LHCN-M2 (cell line): Measurements from ENCODE around the gene HOXA7. TPM values are rescaled to one million over a fixed set of nuclear protein-coding genes. Genes with fewer than 3 reads are reported as not detected.

Experiments
- DNase-seq: peaks from one replicate; pipeline ENCODE4 v3.0.0-alpha.2; 2012; ENCODE audit warnings: low read depth
- total RNA-seq: library from RNA; depleted of rRNA; stranded (reverse); fragments of >200 nt; gene quantifications from 2 replicates; pipeline ENCODE4 v1.2.3, GENCODE V29; 2014; rRNA removed

The HOXA7 gene
- total RNA-seq, 1 experiment from 2014 or later: 8.3 TPM

GRCh38 chr7:27107391-27108381 lies 48.8 kb downstream of the HOXA7 start:
- no peak for DNase-seq

- DNase-seq: no peak
Measured at GRCh38 chr7:27106901-27107240, 49.6 kb downstream of the HOXA7 start.

DNA sequence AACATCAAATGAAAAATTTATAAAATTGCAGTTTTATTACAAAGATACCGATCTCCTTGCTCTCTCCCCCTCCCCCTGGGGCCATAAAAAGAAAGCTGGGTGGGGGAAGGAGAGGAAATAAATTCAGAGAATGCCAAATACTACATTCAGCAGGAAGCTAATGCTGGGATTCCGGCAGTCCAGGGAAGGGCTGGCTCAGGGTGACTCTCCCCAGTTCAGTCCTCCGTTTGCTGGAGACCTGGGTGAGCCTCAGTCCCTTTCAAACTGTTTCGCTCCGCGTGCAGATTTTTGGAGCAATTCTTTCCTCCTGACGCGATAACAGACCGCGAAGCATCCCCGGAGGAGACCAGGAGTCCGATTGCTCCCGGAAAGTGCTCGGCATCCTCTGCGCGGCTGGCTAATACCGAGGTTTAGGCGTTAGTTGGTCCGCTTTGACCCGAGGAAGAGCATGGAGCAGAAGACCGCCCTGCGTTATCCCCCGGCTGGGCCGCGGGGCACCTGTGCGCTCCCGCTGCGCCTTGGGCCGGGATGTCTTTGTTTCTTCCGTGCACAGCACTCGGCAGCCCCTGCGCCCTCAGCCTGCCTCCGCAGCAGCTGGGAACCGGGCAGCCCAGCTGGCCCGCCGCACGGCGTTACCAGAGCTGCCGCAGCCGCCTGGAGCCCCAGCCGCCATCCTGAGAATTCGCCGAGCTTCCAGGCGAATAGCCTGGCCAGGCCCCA lies 50.1 kb downstream of the HOXA7 start:
- DNase-seq: peak; percentile 71

- no peak for DNase-seq
Measured at GRCh38 chr7:27105301-27106031, 51.0 kb downstream of the HOXA7 start.

DNA sequence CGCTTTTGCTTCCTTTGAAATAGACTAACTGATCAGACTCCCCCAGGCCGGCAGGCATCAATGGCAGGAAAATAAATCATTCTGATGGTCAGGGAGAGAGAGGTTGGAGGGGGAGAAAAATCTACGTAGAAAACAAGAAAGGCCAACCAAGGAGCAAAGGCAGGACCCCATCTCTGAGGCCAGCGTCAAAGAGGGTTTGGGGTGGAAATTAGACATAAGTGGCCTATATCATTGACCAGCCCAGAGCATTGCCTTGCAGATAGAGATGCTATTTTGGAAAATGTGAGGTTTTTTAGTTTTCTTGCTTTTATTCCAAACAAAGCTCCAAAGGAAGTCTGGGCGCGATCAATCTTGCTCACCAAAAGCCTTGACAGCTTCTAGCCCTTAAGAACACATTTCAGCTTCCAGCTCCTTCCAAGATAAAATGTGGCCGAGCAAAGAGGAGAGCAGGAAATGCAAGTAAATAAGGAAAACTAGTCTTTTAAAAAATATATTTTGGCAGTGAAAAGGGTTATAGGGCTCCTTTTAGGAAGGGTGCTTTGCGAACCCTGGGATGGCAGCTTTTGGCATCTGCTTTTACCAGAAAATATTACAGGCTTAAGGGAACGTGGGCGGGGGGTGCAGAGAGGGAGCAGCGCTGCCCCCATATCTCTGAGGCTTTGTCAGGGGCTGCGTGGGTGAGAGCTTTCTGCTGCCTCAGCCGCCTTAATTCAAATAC lies 52.0 kb downstream of the HOXA7 start:
- no peak for DNase-seq

Other genes starting within 250 kb of the HOXA7 start
- 3.7 and 5.9 TPM in 2 replicates for gene HOXA1, start 60.7 kb downstream of the HOXA7 start, total RNA-seq
- 0.46 and 0.51 TPM in 2 replicates for gene HOXA2, start 54.0 kb downstream of the HOXA7 start, total RNA-seq
- 7.5 and 8.9 TPM in 2 replicates for gene HOXA4, start 25.9 kb downstream of the HOXA7 start, total RNA-seq
- 8.6 and 9.4 TPM in 2 replicates for gene HOXA5, start 13.0 kb downstream of the HOXA7 start, total RNA-seq
- 1.6 and 2.1 TPM in 2 replicates for gene HOXA6, start 8.9 kb downstream of the HOXA7 start, total RNA-seq
- gene HOXA3, start 4.1 kb downstream of the HOXA7 start, total RNA-seq: 4.6 and 4.7 TPM in 2 replicates
- 8.7 TPM in 2 replicates for gene HOXA9, start 8.9 kb upstream of the HOXA7 start, total RNA-seq
- gene HOXA10, start 17.6 kb upstream of the HOXA7 start, total RNA-seq: 12.8 and 13.2 TPM in 2 replicates
- gene HOXA11, start 28.6 kb upstream of the HOXA7 start, total RNA-seq: 3.9 and 4.0 TPM in 2 replicates
- 0.06 and 0.11 TPM in 2 replicates for gene HOXA13, start 43.4 kb upstream of the HOXA7 start, total RNA-seq
- not detected in 2 replicates for gene EVX1, start 86.1 kb upstream of the HOXA7 start, total RNA-seq